ENCODE measurements around the gene RBBP8.
"Not testable (repeated sequence)": the region's sequence is repeated elsewhere in the genome, so short reads cannot be mapped to it uniquely, and the experiment has no call there.

Gene RBBP8

GRCh38 chr18:22933206-22933965, at the start of gene RBBP8:
RBBP8 (plus strand) TSS chr18:22933328; CDS start chr18:22936852, 3,524 bp downstream.
- peak; percentile 64 to 68 for DNase-seq

GRCh38 chr18:22883827-22884226, 49.3 kb upstream of the RBBP8 start:
- no peak for DNase-seq

- not testable (repeated sequence) for DNase-seq
These were observed 47.4 kb upstream of the RBBP8 start for GRCh38 chr18:22885694-22886093.

GRCh38 chr18:22899421-22899820, 33.7 kb upstream of the RBBP8 start:
- no peak for DNase-seq

- DNase-seq: no peak
These were observed 32.4 kb upstream of the RBBP8 start for GRCh38 chr18:22900558-22901238.

- no peak for DNase-seq
These were observed 31.0 kb upstream of the RBBP8 start for GRCh38 chr18:22902093-22902492.

- not testable (repeated sequence) for DNase-seq
These were observed 29.9 kb upstream of the RBBP8 start for GRCh38 chr18:22903248-22903647.

- DNase-seq: no peak
These were observed 21.0 kb upstream of the RBBP8 start for GRCh38 chr18:22912149-22912548.

GRCh38 chr18:22912835-22913234, 20.3 kb upstream of the RBBP8 start:
- no peak for DNase-seq

GRCh38 chr18:22913861-22914260, 19.3 kb upstream of the RBBP8 start:
- DNase-seq: no peak

GRCh38 chr18:22914633-22915032, 18.5 kb upstream of the RBBP8 start:
- no peak for DNase-seq

GRCh38 chr18:22915337-22915736, 17.8 kb upstream of the RBBP8 start:
- no peak for DNase-seq

GRCh38 chr18:22921772-22922171, 11.4 kb upstream of the RBBP8 start:
- no peak for DNase-seq

- DNase-seq: no peak
These were observed 8.5 kb upstream of the RBBP8 start for GRCh38 chr18:22924589-22924988.

- DNase-seq: no peak
These were observed 6.7 kb upstream of the RBBP8 start for GRCh38 chr18:22926454-22926853.

GRCh38 chr18:22928339-22928738, 4.8 kb upstream of the RBBP8 start:
- DNase-seq: no peak

GRCh38 chr18:22930089-22930713, 2.9 kb upstream of the RBBP8 start:
- peak; percentile 70 to 72 for DNase-seq

- peak in 1 of 2 experiments; percentile 68 for DNase-seq
These were observed 283 bp upstream of the RBBP8 start for GRCh38 chr18:22932885-22933205.

- no peak for DNase-seq
These were observed 867 bp downstream of the RBBP8 start for GRCh38 chr18:22933966-22934423.

- no peak for DNase-seq
These were observed 1.7 kb downstream of the RBBP8 start for GRCh38 chr18:22934789-22935188.

- no peak for DNase-seq
These were observed 2.3 kb downstream of the RBBP8 start for GRCh38 chr18:22935431-22935830.

- no peak for DNase-seq
These were observed 3.4 kb downstream of the RBBP8 start for GRCh38 chr18:22936515-22936914.

- no peak for DNase-seq
These were observed 6.5 kb downstream of the RBBP8 start for GRCh38 chr18:22939649-22940048.

GRCh38 chr18:22943847-22944246, 10.7 kb downstream of the RBBP8 start:
- no peak for DNase-seq

Data from AML-193 (cell line).